ENCODE results near the gene ACIN1. TPM values are rescaled to one million over a fixed set of nuclear protein-coding genes. Genes with fewer than 3 reads are reported as not detected.

Gene ACIN1
- total RNA-seq, 1 donor from 2014 or later: 184 TPM

DNA sequence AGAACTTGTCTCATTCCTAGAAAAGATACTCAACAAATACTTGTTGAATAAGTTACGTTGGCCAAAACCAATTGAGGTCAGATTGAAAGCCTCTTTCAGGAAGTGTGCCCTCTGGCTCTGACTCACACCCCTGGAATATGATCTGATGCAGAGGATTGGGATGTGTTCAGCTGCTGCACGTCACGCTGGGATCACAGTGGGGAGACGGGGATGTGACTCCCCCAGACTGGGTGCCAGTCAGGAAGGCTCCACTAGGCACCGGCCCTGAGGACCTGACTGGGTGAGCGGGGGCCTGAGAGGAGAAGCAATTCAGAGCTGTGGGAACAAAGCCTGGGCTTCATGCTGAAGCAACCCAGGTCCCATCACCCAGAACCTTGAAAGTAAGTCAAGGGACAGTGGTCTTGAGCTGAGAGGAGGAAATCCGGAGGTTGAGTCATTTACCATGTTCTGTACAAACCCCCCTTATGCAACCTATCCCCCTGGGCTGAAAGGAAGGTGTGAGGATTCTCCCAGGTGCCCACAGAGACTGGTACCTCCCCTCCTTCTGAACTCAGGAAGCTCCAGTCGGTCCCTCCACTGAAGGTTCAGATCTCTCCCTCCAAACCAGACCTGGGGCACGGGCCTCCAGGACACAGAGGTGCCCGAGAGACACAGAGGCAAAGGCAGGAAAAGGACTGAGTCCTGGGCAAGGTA is 20.2 kb upstream of the ACIN1 start:
- TF ChIP-seq EZH2phosphoT487 (IDR thresholded peaks at IDR 0.05): no peak
- H4K20me1 ChIP-seq (ENCODE audit: low read depth): no peaks in the 10 kb centered on the region
- Mint-ChIP-seq H3K36me3 (no peaks in the 10 kb centered on the region), H3K27me3 (ENCODE audit: insufficient read depth, low read depth) (peaks cover 4% of the 10 kb centered on the region), H3K4me3 (no peak overlapping the region), H3K9me3 (no peaks in the 10 kb centered on the region), H3K4me1 (peaks cover 22% of the 10 kb centered on the region), H3K27ac (no peak overlapping the region)
- H3K4me2 ChIP-seq: no peak overlapping the region
- H3K79me2 ChIP-seq (ENCODE audit: low read depth): no peaks in the 10 kb centered on the region
- no peak for DNase-seq (ENCODE audit: low spot score)
- H2AFZ ChIP-seq (replicated peaks): no peak overlapping the region
- no peak overlapping the region for H3K27ac ChIP-seq
- no peak overlapping the region for H3K9ac ChIP-seq
- peaks cover 6% of the 10 kb centered on the region for H3F3A ChIP-seq (ENCODE audit: low read depth)
- H3K36me3 ChIP-seq: no peaks in the 10 kb centered on the region
- H3K27me3 ChIP-seq: peaks cover 12% of the 10 kb centered on the region
- no peak overlapping the region for H3K4me3 ChIP-seq
- H3K4me1 ChIP-seq: peaks cover 24% of the 10 kb centered on the region
- H3K9me3 ChIP-seq (ENCODE audit: low read depth): no peaks in the 10 kb centered on the region

DNA sequence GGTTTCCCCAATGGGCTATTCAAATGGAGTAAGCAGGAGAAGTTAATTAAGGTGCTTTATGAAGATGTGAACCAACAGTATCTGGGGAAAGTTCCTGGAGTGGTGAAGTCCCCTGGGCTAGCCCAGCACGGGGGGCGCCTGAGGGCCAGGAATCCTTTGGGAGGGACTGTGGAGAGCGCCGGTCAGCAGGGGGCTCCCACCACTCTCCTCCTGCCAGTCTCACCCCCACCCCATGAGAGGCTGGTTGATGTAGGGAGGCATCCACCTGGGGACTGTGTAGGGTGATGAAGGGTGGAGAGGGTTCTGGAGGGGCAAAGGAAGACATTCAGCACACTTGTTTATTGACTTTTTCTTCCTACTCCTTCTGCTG is 19.7 kb upstream of the ACIN1 start:
- Histone ChIP-seq H3K9ac (no peak overlapping the region), H3K4me3 (no peak overlapping the region), H4K20me1 (ENCODE audit: low read depth) (no peaks in the 10 kb centered on the region), H3K4me2 (no peak overlapping the region), H3K4me1 (peaks cover 19% of the 10 kb centered on the region), H3K27me3 (peaks cover 12% of the 10 kb centered on the region), H3K36me3 (no peaks in the 10 kb centered on the region), H2AFZ (replicated peaks) (no peak overlapping the region), H3K79me2 (ENCODE audit: low read depth) (no peaks in the 10 kb centered on the region), H3F3A (ENCODE audit: low read depth) (peaks cover 1% of the 10 kb centered on the region), H3K27ac (no peak overlapping the region), H3K9me3 (ENCODE audit: low read depth) (no peaks in the 10 kb centered on the region)
- peaks cover 4% of the 10 kb centered on the region for H3K27me3 Mint-ChIP-seq (ENCODE audit: insufficient read depth, low read depth)
- no peaks in the 10 kb centered on the region for H3K36me3 Mint-ChIP-seq
- no peaks in the 10 kb centered on the region for H3K9me3 Mint-ChIP-seq
- no peak overlapping the region for H3K4me3 Mint-ChIP-seq
- DNase-seq (ENCODE audit: low spot score): no peak
- H3K27ac Mint-ChIP-seq: no peak overlapping the region
- no peak for TF ChIP-seq EZH2phosphoT487 (IDR thresholded peaks at IDR 0.05)
- TF ChIP-seq EZH2 (IDR thresholded peaks at IDR 0.05): no peak
- TF ChIP-seq, protein P1, sequence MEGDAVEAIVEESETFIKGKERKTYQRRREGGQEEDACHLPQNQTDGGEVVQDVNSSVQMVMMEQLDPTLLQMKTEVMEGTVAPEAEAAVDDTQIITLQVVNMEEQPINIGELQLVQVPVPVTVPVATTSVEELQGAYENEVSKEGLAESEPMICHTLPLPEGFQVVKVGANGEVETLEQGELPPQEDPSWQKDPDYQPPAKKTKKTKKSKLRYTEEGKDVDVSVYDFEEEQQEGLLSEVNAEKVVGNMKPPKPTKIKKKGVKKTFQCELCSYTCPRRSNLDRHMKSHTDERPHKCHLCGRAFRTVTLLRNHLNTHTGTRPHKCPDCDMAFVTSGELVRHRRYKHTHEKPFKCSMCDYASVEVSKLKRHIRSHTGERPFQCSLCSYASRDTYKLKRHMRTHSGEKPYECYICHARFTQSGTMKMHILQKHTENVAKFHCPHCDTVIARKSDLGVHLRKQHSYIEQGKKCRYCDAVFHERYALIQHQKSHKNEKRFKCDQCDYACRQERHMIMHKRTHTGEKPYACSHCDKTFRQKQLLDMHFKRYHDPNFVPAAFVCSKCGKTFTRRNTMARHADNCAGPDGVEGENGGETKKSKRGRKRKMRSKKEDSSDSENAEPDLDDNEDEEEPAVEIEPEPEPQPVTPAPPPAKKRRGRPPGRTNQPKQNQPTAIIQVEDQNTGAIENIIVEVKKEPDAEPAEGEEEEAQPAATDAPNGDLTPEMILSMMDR (IDR thresholded peaks at IDR 0.05): no peak
- H3K4me1 Mint-ChIP-seq: peaks cover 19% of the 10 kb centered on the region

DNA sequence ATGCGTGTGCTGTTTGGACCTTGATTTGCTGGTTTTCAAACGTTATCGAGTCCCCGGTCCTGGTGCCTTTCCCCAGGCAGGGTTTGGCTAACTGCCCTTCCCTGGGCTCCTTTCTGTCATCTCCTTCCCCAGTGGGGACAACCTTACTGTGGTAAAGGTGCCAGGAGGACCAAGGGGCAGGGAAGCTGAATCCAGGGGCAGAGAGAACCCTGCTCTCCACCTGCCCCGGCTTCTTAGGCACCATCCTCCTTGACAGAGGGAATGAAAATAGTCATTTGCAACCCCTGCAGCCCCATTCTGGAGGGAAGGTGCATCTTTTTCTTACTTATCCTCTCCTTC is 19.2 kb upstream of the ACIN1 start:
- H3K4me3 Mint-ChIP-seq: no peak overlapping the region
- TF ChIP-seq, protein P1 (IDR thresholded peaks at IDR 0.05): no peak
- no peak overlapping the region for H3K9ac ChIP-seq
- H3K27me3 Mint-ChIP-seq (ENCODE audit: insufficient read depth, low read depth): peaks cover 4% of the 10 kb centered on the region
- H4K20me1 ChIP-seq (ENCODE audit: low read depth): no peaks in the 10 kb centered on the region
- no peak overlapping the region for H3K27ac Mint-ChIP-seq
- no peak overlapping the region for H3K27ac ChIP-seq
- H3K36me3 Mint-ChIP-seq: no peaks in the 10 kb centered on the region
- no peaks in the 10 kb centered on the region for H3K9me3 Mint-ChIP-seq
- no peaks in the 10 kb centered on the region for H3K9me3 ChIP-seq (ENCODE audit: low read depth)
- no peaks in the 10 kb centered on the region for H3K36me3 ChIP-seq
- peak overlapping the region; percentile 35 for H3K4me2 ChIP-seq
- peaks cover 16% of the 10 kb centered on the region for H3K4me1 Mint-ChIP-seq
- DNase-seq (ENCODE audit: low spot score): no peak
- H3K79me2 ChIP-seq (ENCODE audit: low read depth): no peaks in the 10 kb centered on the region
- no peaks in the 10 kb centered on the region for H3F3A ChIP-seq (ENCODE audit: low read depth)
- H3K4me1 ChIP-seq: peaks cover 16% of the 10 kb centered on the region
- H3K4me3 ChIP-seq: no peak overlapping the region
- peaks cover 12% of the 10 kb centered on the region for H3K27me3 ChIP-seq
- H2AFZ ChIP-seq (replicated peaks): peak overlapping the region; percentile 19

DNA sequence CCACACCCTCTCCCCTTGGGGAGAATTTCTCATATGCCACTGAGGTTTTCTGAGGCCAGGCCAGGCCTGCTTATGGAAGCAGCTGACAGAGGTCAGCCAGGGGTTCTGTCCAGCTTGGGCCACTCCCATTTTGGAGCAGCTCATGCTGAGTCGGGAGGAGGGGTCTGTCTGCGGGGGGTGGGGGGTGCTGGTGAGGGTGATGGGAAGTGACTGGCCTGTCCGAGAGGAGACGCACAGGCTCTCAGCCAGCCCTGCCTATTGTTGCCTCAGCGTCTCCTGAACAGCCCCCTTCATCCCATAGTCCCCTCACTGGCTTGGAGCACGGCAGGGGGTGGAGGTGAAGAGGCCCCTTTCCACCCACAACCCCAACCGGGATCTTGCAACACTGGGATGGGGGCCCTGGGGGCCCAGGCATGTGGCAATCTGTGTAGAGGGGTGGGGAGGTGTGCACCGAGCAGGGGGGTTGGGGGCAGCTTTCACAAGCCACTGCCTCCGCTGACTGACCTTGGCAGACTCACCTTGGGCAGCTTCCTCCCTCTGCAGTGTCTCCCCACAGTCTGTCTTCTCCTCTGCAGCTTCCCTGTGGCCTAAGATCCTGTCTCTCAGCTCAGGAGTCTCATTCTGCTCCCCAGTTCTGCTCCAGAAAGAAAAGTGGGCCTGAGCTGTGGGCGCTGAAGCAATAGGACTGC is 18.6 kb upstream of the ACIN1 start:
- Histone ChIP-seq H3K4me2 (peak overlapping the region; percentile 35), H2AFZ (replicated peaks) (peak overlapping the region; percentile 19), H3K4me3 (no peak overlapping the region), H3K27ac (no peak overlapping the region), H3K4me1 (peaks cover 16% of the 10 kb centered on the region), H4K20me1 (ENCODE audit: low read depth) (no peaks in the 10 kb centered on the region), H3K9me3 (ENCODE audit: low read depth) (no peaks in the 10 kb centered on the region), H3K36me3 (no peaks in the 10 kb centered on the region), H3K9ac (no peak overlapping the region), H3K79me2 (ENCODE audit: low read depth) (no peaks in the 10 kb centered on the region), H3K27me3 (peaks cover 12% of the 10 kb centered on the region), H3F3A (ENCODE audit: low read depth) (no peaks in the 10 kb centered on the region)
- H3K4me1 Mint-ChIP-seq: peaks cover 16% of the 10 kb centered on the region
- H3K27ac Mint-ChIP-seq: no peak overlapping the region
- TF ChIP-seq, protein P1 (IDR thresholded peaks at IDR 0.05): no peak
- TF ChIP-seq EZH2 (IDR thresholded peaks at IDR 0.05) (no peak), EZH2phosphoT487 (IDR thresholded peaks at IDR 0.05) (no peak)
- no peak overlapping the region for H3K4me3 Mint-ChIP-seq
- peak; percentile 17 for DNase-seq (ENCODE audit: low spot score)
- peaks cover 4% of the 10 kb centered on the region for H3K27me3 Mint-ChIP-seq (ENCODE audit: insufficient read depth, low read depth)
- no peaks in the 10 kb centered on the region for H3K36me3 Mint-ChIP-seq
- H3K9me3 Mint-ChIP-seq: peaks cover 3% of the 10 kb centered on the region

Data from neural progenitor cell (in vitro differentiated cells).